Endothelial cell of umbilical vein (primary cell): ENCODE measurements around the gene SRBD1.

Source experiments
- CTCF ChIP-seq, 2 donors: IDR thresholded peaks; 1 replicate in 1 of 2; 2 replicates in 1 of 2; pipeline ENCODE4 v1.5.1; 2011; ENCODE audit warnings: low read length in 2 of 2, mild to moderate bottlenecking in 2 of 2, moderate library complexity in 2 of 2, control low read depth in 1 of 2, inconsistent platforms in 1 of 2, low read depth in 1 of 2; ENCODE audit not compliant: insufficient read depth in 1 of 2; ENCODE audit errors: extremely low read depth in 1 of 2
- MYC ChIP-seq: IDR thresholded peaks from one replicate; pipeline ENCODE4 v1.6.1; 2011; ENCODE audit warnings: mild to moderate bottlenecking, low read depth, low read length
- POLR2A ChIP-seq: IDR thresholded peaks from 2 replicates; pipeline ENCODE4 v1.6.1; 2012; ENCODE audit warnings: low read depth, mild to moderate bottlenecking, control low read depth, low read length

- TF ChIP-seq CTCF (IDR thresholded peaks at IDR 0.05; ENCODE audit: extremely low read depth in 1 of 2, insufficient read depth in 1 of 2, low read depth in 1 of 2, low read length in 2 of 2) (no peak), MYC (no peak), POLR2A (no peak)
These were observed 1.2 kb upstream of the SRBD1 start for GRCh38 chr2:45612285-45612684.
